Measurements from ENCODE around the gene SPEM3.

DNA sequence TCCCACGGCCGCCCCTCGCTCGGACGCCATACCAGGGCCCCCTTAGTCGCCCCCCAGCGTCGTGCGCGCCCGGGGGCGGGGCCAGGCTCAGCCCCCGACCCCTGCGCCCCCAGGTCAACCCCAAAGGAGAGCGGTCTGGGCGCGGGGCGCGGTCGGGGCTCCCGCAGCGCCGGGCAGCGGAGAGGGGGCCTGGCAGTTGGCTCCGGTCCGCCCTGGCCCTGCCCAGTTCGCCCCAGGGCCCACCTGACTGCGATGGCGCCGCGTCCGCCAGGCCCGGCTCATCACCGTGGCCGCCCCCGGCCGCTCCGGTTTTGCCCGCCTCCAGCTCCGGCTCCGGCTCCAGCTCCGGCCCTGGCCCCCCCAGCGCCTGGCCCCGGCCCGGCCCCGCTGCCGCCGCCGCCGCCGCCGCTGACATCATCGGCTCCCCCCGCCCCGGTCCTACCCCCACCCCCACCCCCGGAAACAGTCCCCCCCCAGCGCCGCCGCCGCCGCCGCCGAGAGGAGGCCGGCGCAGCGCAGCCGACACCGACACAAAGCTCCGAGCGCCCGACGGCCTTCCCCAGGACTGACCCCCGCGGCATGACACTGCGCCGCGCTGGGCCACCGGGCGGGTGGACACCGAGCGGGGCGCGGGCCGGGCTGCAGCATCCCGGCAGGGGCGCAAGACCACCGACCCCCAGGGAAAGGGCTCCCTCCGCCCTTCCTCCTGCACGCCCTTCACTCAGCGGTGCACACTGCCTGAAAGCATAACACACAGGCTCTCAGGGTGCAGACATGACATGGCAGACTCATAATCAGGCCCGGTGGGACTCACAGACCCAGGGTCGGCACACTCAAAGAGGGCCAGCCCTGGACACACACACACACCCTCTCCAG lies 50.8 kb downstream of the SPEM3 start, which contains the start of gene ZBTB4:
- TF ChIP-seq POLR2AphosphoS5 (IDR thresholded peaks at IDR 0.05): peak; percentile 79 to 88 (median 88)
- TF ChIP-seq CTCF (IDR thresholded peaks at IDR 0.05 in 8 of 11, conservative IDR thresholded peaks at IDR 0.05 in 3 of 11): no peak

Data from spleen (tissue), 7 donors.